Endodermal cell (in vitro differentiated cells): ENCODE data around the gene THRA. TPM values are rescaled to one million over a fixed set of nuclear protein-coding genes. Genes with fewer than 3 reads are reported as not detected.
A peak's percentile ranks its signal among the peaks of the same experiment; 100 is the strongest.

ENCODE experiments used
- DNase-seq: peaks from one replicate; pipeline ENCODE4 v3.0.0-alpha.2; 2017
- H3K27ac ChIP-seq: 2 replicates; pipeline ENCODE4 v1.5.1; 2013; ENCODE audit warnings: mild to moderate bottlenecking, low read depth, low read length, moderate library complexity
- H3K27me3 ChIP-seq: 2 replicates; pipeline ENCODE4 v1.6.1; 2013; ENCODE audit warnings: mild to moderate bottlenecking, low read length, moderate library complexity; ENCODE audit not compliant: insufficient read depth, control insufficient read depth, poor library complexity, severe bottlenecking
- H3K36me3 ChIP-seq: 2 replicates; pipeline ENCODE4 v1.7.0; 2013; ENCODE audit warnings: mild to moderate bottlenecking, low read length, moderate library complexity; ENCODE audit not compliant: control insufficient read depth, insufficient read depth
- H3K4me1 ChIP-seq: one replicate; pipeline ENCODE4 v1.7.0; 2013; ENCODE audit warnings: low read length; ENCODE audit not compliant: control insufficient read depth, insufficient read depth
- H3K4me3 ChIP-seq: 2 replicates; pipeline ENCODE4 v1.5.1; 2013; ENCODE audit warnings: mild to moderate bottlenecking, low read length, moderate library complexity
- H3K9ac ChIP-seq: 2 replicates; pipeline ENCODE4 v1.6.1; 2013; ENCODE audit warnings: mild to moderate bottlenecking, low read length, moderate library complexity; ENCODE audit not compliant: poor library complexity, severe bottlenecking; ENCODE audit errors: extremely low read depth
- H3K9me3 ChIP-seq: 2 replicates; pipeline ENCODE4 v1.6.1; 2013; ENCODE audit warnings: mild to moderate bottlenecking, low read length, moderate library complexity; ENCODE audit not compliant: control insufficient read depth
- H3K27ac Mint-ChIP-seq: 2 replicates; pipeline ENCODE4 v1.8.0; 2020; ENCODE audit warnings: mixed read lengths
- H3K27me3 Mint-ChIP-seq: 2 replicates; pipeline ENCODE4 v1.8.0; 2021; ENCODE audit warnings: mild to moderate bottlenecking, mixed read lengths; ENCODE audit not compliant: insufficient read depth
- H3K36me3 Mint-ChIP-seq: 2 replicates; pipeline ENCODE4 v1.8.0; 2020; ENCODE audit warnings: low read depth, mixed read lengths
- H3K4me1 Mint-ChIP-seq: 2 replicates; pipeline ENCODE4 v1.8.0; 2020; ENCODE audit warnings: mixed read lengths
- H3K4me3 Mint-ChIP-seq: 2 replicates; pipeline ENCODE4 v1.8.0; 2020; ENCODE audit warnings: mild to moderate bottlenecking, moderate library complexity, mixed read lengths
- H3K9me3 Mint-ChIP-seq: 2 replicates; pipeline ENCODE4 v1.8.0; 2020; ENCODE audit warnings: mild to moderate bottlenecking, mixed read lengths
- CTCF ChIP-seq: fragments of 200-600 bp; sonication (generic); conservative IDR thresholded peaks from 2 replicates; pipeline ENCODE4 v1.5.0; 2021; ENCODE audit warnings: antibody characterized with exemption, mild to moderate bottlenecking
- WGBS, 2 experiments: methylation state at CpG; one replicate each; pipeline versions ENCODE4 v1.1.5 to v1.1.7; 2013; ENCODE audit warnings: missing lambda C conversion rate in 2 of 2, mixed read lengths in 1 of 2; ENCODE audit not compliant: insufficient coverage in 1 of 2, insufficient read length in 1 of 2; 5-methylcytosine and 5-hydroxymethylcytosine counted together
- total RNA-seq, 2 donors: library from RNA; stranded (reverse); fragmentation: NEBNext Ultra II Directional in 1 of 2; extraction: Animal tissue kit (Norgen Biotek cat#: 25700) in 1 of 2; gene quantifications; 2 replicates in 1 of 2; 3 replicates in 1 of 2; pipeline ENCODE4 v1.2.1, GENCODE V29; 2021

THRA gene
- total RNA-seq, 2 donors from 2014 or later, result 12.7 to 14.4 TPM

- H3K27ac ChIP-seq, result no peak overlapping the region
- Mint-ChIP-seq H3K27ac (no peak overlapping the region), H3K9me3 (no peaks in the 10 kb centered on the region), H3K36me3 (no peaks in the 10 kb centered on the region), H3K27me3 (peaks cover 28% of the 10 kb centered on the region), H3K4me3 (no peak overlapping the region), H3K4me1 (peaks cover 56% of the 10 kb centered on the region)
- peaks cover 12% of the 10 kb centered on the region for H3K27me3 ChIP-seq
- H3K4me1 ChIP-seq, result peaks cover 10% of the 10 kb centered on the region
- DNase-seq, result peak; percentile 52
- H3K36me3 ChIP-seq, result no peaks in the 10 kb centered on the region
- TF ChIP-seq CTCF, result no peak
- no peak overlapping the region for H3K9ac ChIP-seq
- no peaks in the 10 kb centered on the region for H3K9me3 ChIP-seq
- WGBS, 2 experiments, result 82 to 86% methylated on average over 5 to 11 of the region's 11 CpGs
- no peak overlapping the region for H3K4me3 ChIP-seq
Observed at GRCh38 chr17:40065769-40066510, 3.2 kb downstream of the THRA start.

GRCh38 chr17:40067710-40068109 lies 4.9 kb downstream of the THRA start:
- H3K4me1 ChIP-seq, result peaks cover 23% of the 10 kb centered on the region
- 92 to 98% methylated on average over 7 of the region's 7 CpGs for WGBS, 2 experiments
- peaks cover 53% of the 10 kb centered on the region for H3K4me1 Mint-ChIP-seq

DNA sequence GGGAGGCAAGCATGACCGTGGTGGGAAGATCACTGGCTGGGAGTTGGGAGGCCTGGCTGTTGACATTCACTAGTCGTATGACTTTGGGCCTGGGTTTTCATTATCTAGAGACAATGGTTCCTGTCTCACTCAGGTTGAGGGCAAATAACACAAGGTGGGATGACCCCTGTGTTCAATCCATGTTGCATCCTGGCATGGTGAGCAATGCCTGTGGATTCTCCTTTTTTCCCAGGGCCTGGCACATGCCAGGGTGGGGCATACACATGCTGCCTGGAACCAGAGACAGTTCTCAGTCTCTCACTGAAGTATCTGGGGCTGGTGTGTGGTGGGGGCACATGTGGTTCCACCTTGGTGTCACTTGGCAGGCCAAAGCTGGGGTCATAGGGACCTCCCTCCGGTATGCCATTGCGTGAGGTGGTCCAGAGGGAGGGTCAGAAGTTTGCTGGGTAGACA lies 5.4 kb downstream of the THRA start:
- peak; percentile 38 for DNase-seq
- H3K4me1 ChIP-seq, result peaks cover 27% of the 10 kb centered on the region
- peaks cover 58% of the 10 kb centered on the region for H3K4me1 Mint-ChIP-seq
- no peak for TF ChIP-seq CTCF
- H3K9me3 Mint-ChIP-seq, result no peaks in the 10 kb centered on the region
- H3K9me3 ChIP-seq, result no peaks in the 10 kb centered on the region
- H3K9ac ChIP-seq, result no peak overlapping the region
- no peak overlapping the region for H3K4me3 Mint-ChIP-seq
- H3K27me3 ChIP-seq, result no peaks in the 10 kb centered on the region
- no peak overlapping the region for H3K4me3 ChIP-seq
- WGBS, 2 experiments, result 70 to 85% methylated on average over 2 to 4 of the region's 4 CpGs
- H3K27ac ChIP-seq, result peak overlapping the region; percentile 82
- peaks cover 13% of the 10 kb centered on the region for H3K27me3 Mint-ChIP-seq
- H3K36me3 Mint-ChIP-seq, result no peaks in the 10 kb centered on the region
- H3K36me3 ChIP-seq, result no peaks in the 10 kb centered on the region
- H3K27ac Mint-ChIP-seq, result peak overlapping the region; percentile 16

More at GRCh38 chr17:40067710-40068109, 4.9 kb downstream of the THRA start:
- no peak for DNase-seq
- no peaks in the 10 kb centered on the region for H3K27me3 ChIP-seq
- Mint-ChIP-seq H3K4me3 (no peak overlapping the region), H3K9me3 (no peaks in the 10 kb centered on the region), H3K27me3 (peaks cover 13% of the 10 kb centered on the region), H3K27ac (peak overlapping the region; percentile 16), H3K36me3 (no peaks in the 10 kb centered on the region)
- no peak for TF ChIP-seq CTCF
- H3K9ac ChIP-seq, result no peak overlapping the region
- H3K36me3 ChIP-seq, result no peaks in the 10 kb centered on the region
- H3K4me3 ChIP-seq, result no peak overlapping the region
- H3K9me3 ChIP-seq, result no peaks in the 10 kb centered on the region
- no peak overlapping the region for H3K27ac ChIP-seq
